HL-60 (cell line): ENCODE results near the gene SLC29A3.

Experiments
- DNase-seq, 2 experiments: peaks; one replicate each; pipeline ENCODE4 v3.0.0-alpha.2; 2010 to 2020; ENCODE audit warnings: low read depth in 1 of 2, low spot score in 1 of 2
- H3K27ac ChIP-seq: fragments of 250-450 bp; sonication (Bioruptor Pico); replicated peaks from 2 replicates; pipeline ENCODE4 v1.5.1; 2020; ENCODE audit warnings: mild to moderate bottlenecking, moderate library complexity
- H3K27me3 ChIP-seq: fragments of 250-450 bp; sonication (Bioruptor Pico); 2 replicates; pipeline ENCODE4 v1.5.1; 2021; ENCODE audit warnings: mild to moderate bottlenecking, moderate library complexity; ENCODE audit not compliant: insufficient read depth, poor library complexity, severe bottlenecking
- H3K4me3 ChIP-seq: replicated peaks from 2 replicates; pipeline ENCODE4 v1.5.1; 2011; ENCODE audit warnings: mild to moderate bottlenecking, control low read depth, low read length; ENCODE audit not compliant: insufficient read depth
- GABPA ChIP-seq: IDR thresholded peaks from 2 replicates; pipeline ENCODE4 v1.6.1; 2012; ENCODE audit warnings: low read depth
- POLR2AphosphoS5 ChIP-seq: IDR thresholded peaks from 2 replicates; pipeline ENCODE4 v1.6.1; 2012; ENCODE audit warnings: low read depth
- REST ChIP-seq: IDR thresholded peaks from 2 replicates; pipeline ENCODE4 v1.6.1; 2012; ENCODE audit warnings: low read depth; ENCODE audit not compliant: insufficient replicate concordance
- SPI1 ChIP-seq: IDR thresholded peaks from 2 replicates; pipeline ENCODE4 v1.6.1; 2012; ENCODE audit warnings: low read depth, mild to moderate bottlenecking, borderline replicate concordance
- TF ChIP-seq, protein P1 (sequence below): IDR thresholded peaks from one replicate; pipeline ENCODE4 v1.5.1; 2011; ENCODE audit warnings: low read length, control low read depth, inconsistent platforms; ENCODE audit not compliant: insufficient read depth

The SLC29A3 gene

DNA sequence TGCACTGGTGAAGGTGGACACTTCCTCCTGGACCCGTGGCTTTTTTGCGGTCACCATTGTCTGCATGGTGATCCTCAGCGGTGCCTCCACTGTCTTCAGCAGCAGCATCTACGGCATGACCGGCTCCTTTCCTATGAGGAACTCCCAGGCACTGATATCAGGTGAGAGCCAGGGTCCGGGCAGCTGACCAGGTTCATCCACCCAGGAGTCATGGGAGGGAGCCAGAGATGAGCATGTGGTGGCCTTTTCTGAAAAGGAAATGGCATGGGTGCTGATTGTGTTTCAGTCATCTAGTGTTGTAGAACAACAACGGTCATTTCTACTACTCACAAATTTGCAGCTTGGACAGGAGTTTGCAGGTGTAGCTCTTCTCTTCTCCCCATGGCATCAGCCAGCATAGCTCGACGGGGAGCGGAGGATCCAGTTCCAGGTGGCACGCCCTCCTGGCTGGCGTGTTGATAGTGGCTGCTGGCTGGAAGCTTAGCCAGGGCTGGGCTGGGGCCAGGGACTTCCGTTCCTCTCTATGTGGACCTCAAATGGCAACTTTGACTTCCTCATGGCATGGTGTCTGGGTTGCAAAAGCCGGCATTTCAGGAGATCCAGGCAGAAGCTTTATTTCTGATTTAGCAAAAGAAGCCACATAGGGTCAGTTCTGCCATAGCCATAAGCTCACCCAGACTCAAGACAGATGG lies 32.7 kb downstream of the SLC29A3 start:
- no peaks in the 10 kb centered on the region for H3K27me3 ChIP-seq
- no peak overlapping the region for H3K4me3 ChIP-seq
- H3K27ac ChIP-seq = peak overlapping the region; percentile 20
- TF ChIP-seq SPI1 = peak; percentile 88
- no peak for TF ChIP-seq REST
- peak in 1 of 2 experiments; percentile 77 for DNase-seq

DNA sequence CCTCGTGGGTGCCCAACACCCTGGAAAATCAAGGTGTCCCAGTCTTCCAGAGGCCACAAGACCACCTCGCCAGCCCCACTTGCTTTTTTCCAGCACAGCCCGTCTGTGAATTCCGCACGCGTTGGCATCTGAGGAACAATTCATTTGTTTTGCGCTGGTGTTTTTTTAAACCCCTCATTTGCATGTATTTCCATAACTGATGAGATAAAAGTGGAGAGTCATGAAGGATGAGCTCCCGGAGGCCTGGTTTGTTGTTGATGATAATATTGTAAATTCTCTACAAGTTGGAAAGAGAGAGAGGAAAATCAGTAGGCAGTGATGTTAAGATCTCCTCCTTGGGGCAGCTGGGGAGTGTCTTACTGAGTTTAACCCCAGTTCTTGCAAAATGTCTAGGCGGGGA lies 34.6 kb downstream of the SLC29A3 start:
- DNase-seq = no peak
- TF ChIP-seq, protein P1, sequence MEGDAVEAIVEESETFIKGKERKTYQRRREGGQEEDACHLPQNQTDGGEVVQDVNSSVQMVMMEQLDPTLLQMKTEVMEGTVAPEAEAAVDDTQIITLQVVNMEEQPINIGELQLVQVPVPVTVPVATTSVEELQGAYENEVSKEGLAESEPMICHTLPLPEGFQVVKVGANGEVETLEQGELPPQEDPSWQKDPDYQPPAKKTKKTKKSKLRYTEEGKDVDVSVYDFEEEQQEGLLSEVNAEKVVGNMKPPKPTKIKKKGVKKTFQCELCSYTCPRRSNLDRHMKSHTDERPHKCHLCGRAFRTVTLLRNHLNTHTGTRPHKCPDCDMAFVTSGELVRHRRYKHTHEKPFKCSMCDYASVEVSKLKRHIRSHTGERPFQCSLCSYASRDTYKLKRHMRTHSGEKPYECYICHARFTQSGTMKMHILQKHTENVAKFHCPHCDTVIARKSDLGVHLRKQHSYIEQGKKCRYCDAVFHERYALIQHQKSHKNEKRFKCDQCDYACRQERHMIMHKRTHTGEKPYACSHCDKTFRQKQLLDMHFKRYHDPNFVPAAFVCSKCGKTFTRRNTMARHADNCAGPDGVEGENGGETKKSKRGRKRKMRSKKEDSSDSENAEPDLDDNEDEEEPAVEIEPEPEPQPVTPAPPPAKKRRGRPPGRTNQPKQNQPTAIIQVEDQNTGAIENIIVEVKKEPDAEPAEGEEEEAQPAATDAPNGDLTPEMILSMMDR = no peak
- TF ChIP-seq REST (no peak), SPI1 (no peak), GABPA (no peak)
- Histone ChIP-seq H3K4me3 (no peak overlapping the region), H3K27ac (no peak overlapping the region), H3K27me3 (no peaks in the 10 kb centered on the region)

DNA sequence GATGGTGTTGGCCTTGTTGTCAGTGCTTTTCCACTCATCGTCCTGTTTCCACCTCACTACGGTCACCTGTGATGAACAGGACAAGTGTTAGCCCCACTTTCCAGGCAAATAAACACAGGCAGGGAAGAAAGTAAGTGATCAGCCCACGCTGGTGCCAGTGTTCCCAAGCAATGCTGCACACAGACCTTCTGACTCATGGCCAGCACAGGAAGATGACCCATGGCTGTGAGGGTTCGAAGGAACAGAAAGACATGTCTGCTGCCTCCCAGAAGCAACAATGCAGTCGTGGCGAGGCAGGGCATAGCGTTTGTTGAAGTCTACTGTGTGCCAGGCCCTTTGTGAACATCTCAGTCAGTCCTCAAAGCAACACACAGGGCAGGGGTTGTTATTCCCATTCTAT lies 35.7 kb downstream of the SLC29A3 start:
- Histone ChIP-seq H3K4me3 (no peak overlapping the region), H3K27ac (no peak overlapping the region), H3K27me3 (no peaks in the 10 kb centered on the region)
- TF ChIP-seq GABPA (no peak), SPI1 (no peak), POLR2AphosphoS5 (no peak), REST (no peak)
- TF ChIP-seq, protein P1 = no peak
- no peak for DNase-seq
